Activated CD4-positive, alpha-beta T cell treated with anti-CD3 and anti-CD28 coated beads, Interleukin-2, amount 50 U/mL, for 1 hour (primary cell): ENCODE measurements around the gene MYRF.
A peak's percentile ranks its signal among the peaks of the same experiment; 100 is the strongest.

Source experiments
- DNase-seq: peaks from one replicate; pipeline ENCODE4 v3.0.0-alpha.2; 2020

Gene MYRF

DNA sequence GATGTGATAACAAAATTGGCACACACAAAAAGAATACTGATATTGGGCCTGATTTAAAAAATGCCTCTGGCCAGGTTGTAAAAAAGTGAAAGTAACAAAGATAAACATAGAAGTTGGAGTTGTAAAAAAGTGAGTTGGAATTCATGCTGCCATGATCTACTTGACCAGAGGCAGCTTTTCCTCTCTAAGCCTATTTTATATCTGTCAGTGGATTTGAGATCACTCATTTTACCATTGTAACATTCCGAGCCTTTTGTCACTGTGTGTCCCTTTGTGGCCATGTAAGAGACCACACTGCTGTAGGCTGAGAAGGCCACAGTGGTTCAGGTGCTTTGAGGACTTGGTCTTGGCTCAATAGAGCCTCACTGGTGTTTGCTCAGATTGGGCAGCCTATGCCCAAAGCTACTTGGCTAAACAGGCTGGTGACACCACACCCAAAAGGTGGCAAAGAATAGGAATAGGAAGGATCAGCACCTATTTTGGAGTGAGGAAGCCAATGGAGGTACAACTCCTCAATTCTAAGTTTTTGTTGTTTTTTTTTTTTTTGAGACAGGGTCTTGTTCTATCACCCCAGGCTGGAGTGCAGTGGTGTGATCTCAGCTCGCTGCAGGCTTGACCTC, 47.3 kb downstream of the MYRF start:
- no peak for DNase-seq

DNA sequence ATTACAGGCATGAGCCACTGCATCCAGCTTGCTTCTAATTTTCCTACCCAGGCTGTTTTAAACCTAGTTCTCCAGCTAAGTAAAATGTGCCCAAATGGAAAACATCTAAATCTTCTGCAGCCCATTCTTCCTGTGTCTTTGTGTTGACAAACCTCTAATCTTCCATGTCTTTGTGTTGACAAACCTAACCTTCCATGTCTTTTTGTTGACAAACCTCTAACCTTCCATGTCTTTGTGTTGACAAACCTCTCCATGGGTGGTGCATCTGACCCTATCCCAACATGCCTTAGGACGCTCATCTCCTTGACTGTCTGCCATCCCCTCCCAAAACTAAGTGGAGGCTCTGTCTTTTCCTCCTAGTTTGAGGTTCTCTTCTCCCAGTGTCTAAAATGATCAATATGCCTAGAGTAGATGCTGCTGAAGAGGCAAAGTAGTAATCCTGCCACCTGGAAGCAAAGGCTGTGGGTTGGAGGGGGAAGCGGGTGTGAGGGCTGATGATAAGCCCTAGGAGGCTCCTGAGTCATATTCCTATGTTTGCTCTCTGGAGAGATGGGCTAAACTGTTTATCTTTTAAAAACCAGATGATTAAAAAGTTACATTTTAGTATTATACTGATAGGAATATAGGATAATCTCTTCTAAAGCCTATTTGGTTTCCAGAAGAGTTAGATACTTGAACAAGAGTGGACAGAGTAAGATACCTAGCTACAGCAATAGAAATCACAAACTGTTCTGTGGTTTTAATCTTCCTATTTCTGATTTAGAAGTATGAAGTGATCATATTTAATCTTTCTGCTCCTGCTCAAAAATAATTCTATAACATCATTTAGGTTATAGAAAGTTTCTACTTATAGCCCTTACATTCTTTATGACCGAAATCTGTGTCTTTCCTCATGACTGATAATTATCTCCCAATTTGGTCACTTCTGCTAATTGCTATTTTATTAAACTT, 48.2 kb downstream of the MYRF start:
- DNase-seq, result no peak

DNA sequence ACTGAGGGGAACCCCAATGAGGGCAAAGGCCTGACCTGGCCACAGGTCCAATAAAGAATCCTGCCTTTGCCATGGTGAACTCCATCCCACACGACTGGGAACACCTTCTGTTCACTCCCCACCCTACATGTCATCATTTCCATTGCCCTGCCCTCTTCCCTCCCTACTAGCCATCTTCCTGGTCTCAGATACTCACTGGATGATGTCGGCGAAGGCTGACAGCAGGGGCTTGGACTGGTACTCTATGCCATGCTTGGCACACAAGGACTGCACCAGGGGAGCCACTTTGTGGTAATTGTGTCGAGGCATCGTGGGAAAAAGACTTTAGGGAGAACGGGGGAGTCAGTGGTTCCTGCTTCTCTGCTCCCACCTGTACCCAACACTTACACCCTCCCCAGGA, 50.2 kb downstream of the MYRF start:
- DNase-seq, result no peak

DNA sequence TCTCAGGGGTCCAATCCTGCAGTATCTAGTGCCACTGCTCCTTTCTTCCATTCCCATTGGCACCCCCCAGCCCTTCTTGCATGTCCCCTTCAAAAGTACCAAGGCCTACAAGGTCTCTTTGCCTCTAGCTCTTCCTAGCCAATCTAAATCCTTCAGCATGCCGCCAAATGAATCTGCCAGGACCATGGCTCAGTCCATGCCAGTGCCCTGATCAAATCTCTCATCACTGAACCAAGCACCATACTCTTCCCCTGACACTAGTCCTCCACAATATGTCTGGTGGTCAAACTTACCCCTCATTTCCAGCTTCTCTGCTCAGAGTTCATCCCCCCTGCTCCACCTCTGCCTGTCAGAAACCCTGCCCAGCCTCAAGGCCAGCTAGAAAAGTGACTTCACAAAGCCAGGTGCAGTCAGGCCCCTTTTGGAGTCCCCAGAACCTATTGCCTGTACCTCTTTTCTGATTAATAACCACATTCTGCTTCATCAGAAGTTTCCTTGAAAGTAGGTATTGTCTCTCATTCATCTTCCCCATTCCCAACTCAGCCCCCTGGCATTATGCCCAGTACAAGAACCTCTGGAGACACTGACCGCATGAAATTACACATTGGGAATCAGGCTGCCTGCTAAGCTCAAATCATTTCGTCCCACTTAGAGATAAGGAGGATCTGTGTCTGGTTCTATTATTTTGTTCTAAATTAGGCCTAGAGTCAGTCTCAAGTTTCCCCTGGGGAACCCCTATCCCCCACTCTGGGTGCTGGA, 51.6 kb downstream of the MYRF start:
- no peak for DNase-seq

DNA sequence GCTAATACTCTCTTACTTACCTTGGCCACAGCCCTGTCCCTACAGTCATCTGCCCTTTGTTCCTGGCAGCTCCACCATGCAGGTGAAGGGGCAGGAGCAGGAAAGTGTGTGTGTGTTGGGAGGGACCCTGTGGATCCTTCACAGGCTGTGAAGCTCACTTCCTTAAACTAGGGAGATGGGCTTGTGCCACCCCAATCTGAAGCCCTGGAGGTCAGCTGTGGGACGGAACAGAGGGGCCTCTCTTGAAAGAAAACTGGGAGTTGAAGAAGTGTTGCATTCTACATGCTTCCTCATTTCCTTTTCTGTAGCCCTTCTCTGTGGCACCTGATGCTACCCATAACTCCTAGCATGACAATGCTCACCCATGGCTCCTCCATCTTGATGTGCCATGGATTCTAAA, 52.7 kb downstream of the MYRF start:
- no peak for DNase-seq

DNA sequence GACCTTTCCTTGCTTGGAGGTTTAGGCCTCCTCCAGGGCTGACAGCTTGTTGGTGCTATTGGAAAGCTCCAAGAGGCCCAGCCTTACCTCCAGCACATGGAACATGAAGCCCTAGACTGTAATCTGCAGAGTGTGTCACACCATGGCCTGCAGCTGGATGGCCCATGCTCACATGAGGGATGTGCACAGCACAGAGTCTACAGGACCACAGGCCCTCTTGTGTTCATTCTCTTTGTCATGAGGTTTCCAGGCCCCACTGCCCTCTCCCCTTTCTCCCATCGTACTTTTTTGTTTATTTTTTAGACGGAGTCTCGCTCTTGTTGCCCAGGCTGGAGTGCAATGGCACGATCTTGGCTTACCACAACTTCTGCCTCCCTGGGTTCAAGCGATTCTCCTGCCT, 54.3 kb downstream of the MYRF start:
- DNase-seq, result no peak

DNA sequence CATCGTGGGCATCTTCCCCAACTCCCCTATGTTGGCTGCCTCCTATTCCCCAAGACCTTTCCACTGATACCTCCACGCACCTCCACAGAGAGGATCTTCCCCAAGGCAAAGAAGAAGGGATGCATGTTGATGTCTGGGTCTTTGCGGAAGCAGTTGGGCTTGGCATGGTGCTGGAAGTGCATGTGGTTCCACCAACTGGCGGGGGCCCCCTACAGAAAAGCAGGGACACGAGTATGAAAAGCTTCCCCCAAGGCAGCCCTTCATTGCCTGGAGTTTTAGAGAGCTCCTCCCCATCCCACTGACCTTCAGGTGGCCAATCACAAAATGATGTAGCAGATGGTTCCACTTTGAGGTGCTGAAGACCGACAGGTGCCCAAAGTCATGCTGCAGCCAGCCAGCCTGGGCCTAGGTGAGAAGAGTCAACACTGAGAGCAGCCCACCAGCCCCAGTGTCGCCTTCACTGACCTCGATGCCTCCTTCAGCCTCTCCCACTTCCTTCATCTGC, 58.3 kb downstream of the MYRF start:
- DNase-seq, result no peak

DNA sequence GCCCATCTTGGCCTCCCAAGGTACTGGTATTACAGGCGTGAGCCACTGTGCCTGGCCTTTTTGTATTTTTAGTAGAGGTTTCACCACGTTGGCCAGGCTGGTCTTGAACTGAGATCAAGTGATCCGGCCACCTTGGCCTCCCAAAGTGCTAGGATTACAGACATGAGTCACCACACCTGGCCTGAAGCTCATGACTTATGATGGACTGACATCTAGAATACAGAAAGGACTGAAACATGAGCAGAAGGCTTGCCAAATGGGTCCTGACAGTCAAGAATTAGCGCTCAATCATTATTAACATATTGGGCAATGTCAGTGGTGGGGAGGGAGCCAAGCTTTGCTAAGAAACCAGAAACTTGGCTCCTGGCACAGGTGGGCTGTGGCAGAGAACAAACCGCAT, 59.4 kb downstream of the MYRF start:
- no peak for DNase-seq

DNA sequence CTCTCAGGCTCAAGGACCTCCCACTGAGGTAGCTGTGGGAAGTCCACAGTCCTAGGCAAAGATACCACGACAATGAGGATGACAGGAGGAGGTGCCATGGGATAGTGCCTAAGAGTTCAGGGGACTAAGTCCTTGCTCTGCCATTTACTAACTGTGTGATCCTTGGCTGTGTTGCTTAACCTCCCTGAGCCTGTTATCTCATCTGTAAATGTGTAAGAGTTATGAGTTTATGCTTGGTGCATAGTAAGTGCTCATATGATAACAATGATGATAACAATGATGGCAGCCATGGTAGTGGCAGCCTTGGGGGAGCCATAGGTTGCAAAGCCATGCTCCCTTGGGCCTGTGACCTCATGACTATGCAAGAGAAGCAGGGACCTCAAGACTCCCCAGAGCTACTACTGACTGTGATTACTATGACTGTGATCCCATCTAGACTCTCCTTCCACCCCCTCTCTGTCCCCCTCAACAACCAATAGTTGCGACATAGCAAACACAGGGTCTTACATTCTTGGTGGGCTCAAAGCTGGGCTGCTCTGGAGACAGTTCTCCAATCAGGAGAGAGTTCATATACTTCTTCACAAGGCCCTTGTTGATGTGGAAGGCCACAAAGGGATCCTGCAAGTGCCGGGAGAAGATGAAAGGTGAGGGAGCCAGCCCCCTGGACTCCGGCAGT, 60.4 kb downstream of the MYRF start:
- DNase-seq, result no peak

DNA sequence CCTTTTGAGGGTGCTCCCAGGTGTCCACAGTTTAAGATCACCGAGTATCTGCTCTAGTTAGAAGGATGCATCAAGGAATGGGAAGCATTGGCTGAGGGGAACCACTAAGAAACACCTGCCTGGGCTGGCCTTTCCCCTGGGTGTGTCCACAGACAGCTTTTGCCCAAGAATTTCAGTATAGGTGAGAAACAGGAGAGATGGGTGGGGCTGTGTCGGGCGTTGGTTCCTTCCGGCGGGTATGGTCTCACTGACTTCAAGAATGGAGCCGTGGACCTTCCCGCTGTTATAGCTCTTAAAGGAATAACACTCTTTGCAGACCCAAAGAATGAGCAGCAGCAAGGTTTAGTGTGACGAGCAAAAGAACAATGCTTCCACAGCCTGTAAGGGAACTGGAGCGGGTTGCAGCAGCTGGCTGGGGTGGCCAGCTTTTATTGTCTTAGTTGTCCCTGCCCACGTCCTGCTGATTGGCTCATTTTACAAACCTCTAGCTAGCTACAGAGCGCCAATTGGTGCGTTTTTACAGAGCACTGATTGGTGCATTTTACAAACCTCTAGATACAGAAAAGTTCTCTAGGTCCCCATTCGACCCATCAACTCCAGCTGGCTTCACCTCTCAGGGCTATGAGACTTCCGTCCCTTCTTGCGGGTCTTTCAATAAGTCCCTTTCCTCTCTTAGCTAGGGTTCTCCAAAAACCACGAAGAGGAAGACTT, 62.0 kb downstream of the MYRF start:
- DNase-seq, result no peak

DNA sequence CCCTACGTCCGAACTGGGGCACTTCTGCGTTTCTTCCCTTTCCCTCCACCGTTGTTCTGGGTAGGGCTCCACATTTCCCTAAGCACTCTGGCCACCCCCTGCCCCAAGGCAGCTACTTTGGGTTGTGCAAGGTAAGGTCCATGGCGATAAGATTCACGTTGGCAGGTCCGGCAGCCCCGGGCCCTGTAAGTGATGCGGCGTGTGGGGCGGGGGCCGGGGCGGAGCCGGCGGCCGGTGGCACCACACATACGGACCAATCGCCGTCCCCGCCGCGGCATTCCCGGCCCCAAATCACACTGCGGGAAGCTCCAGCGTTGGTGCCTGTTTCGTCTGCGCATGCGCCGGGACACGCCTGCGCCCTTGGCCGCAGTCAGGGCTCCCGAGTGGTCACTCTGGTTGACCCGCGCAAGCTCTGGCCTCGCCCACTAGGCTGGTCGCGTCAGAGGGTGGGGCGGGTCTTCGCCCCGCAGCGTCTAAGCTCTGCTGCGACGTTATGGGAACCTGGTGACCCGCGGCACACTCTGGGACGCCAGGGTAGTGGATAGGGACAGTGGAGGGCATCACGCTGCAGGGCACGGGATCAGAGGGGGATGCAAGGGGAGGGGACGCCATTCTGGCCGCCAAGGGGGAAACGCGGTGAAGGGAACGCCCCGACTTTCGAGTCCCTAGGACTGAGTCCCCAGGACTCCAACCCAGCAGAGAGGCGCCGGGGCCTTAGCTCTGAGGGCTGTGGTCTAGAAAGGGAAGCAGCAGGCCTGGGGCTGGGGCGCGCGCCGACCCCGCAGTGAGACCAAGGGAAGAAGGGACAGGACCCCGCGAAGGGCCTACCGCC, 62.7 kb downstream of the MYRF start:
- peak; percentile 6 for DNase-seq

DNA sequence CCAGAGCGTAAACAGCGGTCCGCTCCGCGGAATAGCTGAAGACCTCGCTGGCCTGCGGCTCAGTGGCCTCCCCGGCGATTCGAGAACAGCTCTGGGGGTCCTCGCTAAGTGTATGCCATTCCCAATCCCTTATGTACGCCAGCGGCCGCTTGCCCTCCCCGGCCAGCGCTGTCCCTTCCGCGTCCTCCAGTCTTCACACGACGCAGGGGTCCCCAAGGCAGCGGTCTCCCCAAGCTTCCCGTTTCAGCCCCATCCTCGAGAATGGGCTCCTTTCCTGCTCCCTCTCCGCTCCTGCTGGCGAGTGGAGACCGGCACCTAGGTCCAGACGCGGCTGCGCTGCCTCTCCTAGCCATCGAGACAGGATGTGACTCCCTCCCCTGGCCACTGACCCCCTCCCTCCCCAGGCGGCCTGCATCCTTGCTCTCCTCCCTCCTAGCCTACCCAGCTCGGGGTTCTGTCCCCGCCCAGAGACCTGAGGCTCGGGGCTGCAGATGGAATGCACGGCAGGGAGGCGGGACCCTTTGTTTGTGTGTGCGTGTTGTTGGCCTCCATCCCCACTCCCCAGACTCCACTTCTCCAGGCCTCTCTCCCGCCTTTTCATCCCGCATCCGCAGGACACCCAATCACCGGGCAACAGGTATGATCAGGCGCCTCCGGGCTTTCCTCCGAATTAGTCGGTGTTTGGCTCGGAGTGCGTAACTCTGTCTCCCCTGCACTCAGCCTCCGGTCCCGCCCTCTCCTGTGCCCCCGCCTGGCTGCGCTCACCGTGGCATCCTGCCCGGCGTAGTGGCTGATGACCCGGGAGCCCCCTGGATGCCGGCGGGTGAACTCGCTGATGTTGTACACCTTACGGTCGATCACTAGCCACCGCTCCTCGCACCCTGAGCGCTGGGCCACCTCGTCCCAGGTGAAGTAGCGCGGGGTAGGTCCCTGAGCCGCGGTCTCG, 63.6 kb downstream of the MYRF start:
- peak; percentile 44 for DNase-seq

DNA sequence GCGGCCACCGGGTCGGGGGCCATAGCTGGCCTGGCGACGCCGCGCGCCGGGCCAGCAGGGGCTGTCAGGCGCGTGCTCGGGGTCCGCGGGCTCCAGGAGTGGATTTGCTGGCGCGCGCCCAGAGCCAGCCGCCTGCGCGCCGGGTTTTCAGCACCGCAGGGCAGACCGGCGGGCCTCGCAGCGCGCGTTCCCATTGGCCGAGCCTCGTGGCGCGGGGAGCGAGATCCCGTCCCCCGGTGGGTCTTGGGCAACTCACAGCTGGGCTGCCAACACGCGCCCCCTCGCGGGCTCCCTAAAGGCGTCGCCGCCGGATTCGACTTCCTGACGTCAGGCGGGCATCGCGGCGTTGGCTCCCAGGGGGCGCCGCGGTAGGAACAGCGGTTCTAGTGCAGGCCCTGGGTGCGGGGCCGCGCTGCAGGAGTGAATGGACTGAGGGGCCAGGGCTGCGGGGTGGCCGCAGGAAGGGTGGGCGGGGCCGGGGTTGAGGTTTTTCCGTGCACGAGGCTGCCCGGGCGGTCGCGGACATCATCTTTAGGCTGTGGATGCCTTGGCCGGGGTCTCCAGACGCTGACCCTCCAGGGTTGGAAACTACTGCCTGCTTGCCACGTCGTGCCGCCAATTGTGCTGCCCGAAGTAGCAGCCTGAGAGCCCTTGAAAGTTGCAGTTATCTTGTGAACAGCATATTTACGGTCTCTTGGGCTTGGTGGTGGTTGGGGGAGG, 64.5 kb downstream of the MYRF start, which contains the start of gene FADS1:
Gene FADS1, minus strand, starts transcription at position 268 of the 720 bp plus-strand sequence. Its CDS starts 74 bp downstream, at position 194.
- DNase-seq, result peak; percentile 58

DNA sequence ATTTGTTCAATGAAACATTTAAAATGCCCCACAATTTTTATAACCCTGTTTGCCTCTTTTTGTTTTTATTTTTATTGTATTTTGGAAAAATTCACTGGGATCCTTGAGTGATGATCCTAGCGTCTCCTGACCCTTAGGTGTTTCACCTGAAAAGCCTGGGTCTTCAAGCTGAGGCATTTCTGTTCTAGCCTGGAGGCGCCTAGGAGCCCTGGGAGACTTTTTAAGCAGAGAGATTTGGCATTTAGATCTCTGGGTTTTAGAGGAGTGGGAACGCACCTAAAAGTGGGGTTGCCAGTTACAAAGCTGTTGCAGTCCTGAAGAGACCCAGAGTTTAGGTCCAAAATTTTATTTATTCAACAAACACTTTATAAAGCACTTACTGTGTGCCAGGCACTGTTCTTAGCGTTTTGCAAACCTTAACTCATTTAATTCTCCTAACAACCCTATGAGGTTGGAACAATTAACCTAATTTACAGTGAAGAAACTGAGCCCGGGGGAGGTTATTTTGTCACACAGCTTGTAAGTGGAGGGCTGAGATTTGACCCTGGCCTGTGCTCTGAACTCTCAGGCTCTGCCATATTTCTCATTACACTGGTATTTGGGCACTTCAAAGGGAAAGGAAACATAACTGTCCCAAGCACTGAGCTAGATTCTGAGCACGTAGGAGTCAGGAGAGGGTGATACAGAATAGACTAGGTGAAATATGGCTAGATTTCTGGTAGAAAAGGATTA, 65.2 kb downstream of the MYRF start:
- DNase-seq, result no peak

DNA sequence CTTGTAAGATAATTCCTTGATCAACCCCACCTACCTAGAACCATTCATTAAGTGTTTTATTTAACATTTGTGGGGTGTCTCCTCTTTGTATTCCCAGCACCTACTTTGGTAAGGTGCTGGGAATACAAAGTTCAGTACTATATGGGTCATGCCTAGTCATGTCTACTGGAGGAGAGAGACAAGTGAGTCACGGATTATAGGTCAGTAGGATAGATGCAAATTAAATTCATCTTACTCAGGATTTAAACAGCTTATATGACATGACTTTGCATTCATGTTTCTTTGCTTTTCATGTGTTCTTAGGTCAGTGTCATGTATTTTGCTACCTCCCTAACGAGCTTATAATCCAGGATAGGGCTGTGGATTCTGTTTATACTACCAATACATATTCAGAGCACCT, 67.7 kb downstream of the MYRF start:
- DNase-seq, result no peak

DNA sequence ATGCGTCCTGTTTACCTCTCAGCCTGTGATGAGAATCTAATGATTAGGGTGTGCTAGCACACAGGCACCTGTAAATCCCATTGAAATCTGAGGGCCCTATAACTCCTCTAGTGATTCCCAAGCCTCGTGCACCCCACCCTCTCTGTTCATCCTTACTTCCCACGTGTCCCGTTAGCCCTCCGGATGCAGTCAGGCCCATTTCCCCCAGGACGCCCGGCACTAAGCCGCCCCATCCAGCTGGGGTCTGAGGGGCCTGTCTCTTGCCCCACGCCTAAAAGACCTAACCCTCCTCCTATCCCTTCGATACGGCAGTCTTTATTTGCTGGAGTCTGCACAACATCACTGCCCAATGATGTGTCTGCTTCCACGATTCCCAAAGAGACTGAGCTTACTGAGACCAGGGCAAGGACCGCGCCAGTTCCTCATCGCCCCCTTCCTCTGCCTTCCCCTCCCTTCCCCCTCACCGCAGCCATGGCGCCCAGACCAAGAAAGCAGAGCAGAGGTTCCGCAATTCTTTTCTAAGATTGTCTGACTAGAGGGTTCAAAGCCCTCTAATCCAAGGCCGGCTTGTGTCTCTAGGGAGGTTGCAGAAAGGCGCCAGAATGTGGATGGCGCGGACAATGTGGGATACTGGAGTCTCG, 74.6 kb downstream of the MYRF start:
- no peak for DNase-seq

DNA sequence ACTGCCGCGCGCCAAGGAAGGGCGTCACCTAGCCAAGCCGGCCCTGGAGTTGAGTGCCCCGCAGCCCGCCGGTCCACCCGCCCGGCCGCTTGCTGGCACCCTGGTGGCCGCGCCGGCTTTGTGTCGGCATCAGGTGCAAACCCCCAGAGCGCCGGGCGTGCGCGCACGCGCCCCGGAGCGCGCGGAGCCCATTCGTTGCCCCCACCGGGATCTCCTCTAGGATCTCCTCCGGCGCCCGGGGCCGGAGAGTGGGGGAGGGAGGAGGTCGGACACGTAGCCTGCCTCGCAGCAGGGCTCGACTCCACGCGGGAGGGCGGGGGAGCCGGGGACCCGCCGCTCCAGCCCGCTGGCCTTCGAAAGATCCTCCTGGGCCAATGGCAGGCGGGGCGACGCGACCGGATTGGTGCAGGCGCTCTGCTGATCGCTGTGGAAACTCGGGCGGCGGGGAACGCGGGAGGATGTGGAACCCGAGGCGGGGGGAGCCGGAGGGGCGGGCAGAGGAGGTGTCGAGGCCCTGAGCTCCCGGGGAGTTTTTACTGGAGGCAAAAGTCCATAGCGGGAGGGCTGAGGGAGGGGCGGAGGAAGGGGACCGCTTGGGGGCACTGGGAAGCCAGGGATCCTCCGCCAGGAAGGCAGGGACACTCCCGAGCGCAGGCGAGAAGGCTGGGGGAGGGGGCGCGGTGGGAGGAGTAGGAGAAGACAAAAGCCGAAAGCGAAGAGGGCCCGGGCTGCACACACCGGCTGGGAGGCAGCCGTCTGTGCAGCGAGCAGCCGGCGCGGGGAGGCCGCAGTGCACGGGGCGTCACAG, 75.3 kb downstream of the MYRF start, which contains the start of gene FADS2:
Gene FADS2, plus strand, starts transcription at position 730 of the 808 bp plus-strand sequence. CDS start 91 bp downstream, outside the sequence.
- peak; percentile 53 for DNase-seq
